ENCODE data around the gene TENM4.

GRCh38 chr11:79167510-79168188 lies 273.2 kb downstream of the TENM4 start:
- TF ChIP-seq POLR2A (IDR thresholded peaks at IDR 0.05) (no peak), CTCF (IDR thresholded peaks at IDR 0.05) (no peak)

All from uterus (tissue), 2 donors.